ENCODE results near the gene RHEX.
"Not testable (repeated sequence)": the region's sequence is repeated elsewhere in the genome, so short reads cannot be mapped to it uniquely, and the experiment has no call there.

RHEX gene

DNA sequence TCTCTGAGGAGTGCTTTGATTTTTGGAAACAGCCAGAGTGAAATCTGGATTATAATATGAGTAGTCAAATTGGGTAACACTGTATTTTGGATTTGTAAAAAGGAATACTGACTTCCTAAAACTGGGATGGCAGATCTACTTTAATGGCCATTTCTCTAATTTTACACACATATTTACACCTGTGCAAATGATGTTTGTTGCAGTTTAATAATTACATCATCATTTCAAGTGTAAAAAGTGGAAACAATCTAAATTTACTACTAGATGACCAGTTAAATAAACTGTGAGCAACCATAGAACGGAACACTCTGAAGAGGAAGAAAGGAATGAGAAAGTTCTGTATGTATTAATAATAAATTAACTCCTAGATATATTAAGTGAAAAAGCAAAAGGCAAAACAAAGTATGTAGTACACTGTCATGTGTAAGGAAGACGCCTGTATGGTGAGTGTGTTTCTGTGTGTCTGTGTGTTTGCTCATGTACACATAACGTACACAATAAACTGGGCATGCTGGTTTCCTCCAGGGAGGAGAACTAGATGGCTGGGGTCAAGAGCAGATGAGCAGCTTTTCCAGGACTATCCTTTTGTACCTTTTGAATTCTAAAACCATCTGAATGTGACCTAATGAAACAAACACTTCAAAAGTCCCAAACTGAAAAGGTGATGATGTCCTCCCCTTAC lies 2.9 kb upstream of the RHEX start:
- DNase-seq (ENCODE audit: low read depth) = no peak
- TF ChIP-seq, protein P1, sequence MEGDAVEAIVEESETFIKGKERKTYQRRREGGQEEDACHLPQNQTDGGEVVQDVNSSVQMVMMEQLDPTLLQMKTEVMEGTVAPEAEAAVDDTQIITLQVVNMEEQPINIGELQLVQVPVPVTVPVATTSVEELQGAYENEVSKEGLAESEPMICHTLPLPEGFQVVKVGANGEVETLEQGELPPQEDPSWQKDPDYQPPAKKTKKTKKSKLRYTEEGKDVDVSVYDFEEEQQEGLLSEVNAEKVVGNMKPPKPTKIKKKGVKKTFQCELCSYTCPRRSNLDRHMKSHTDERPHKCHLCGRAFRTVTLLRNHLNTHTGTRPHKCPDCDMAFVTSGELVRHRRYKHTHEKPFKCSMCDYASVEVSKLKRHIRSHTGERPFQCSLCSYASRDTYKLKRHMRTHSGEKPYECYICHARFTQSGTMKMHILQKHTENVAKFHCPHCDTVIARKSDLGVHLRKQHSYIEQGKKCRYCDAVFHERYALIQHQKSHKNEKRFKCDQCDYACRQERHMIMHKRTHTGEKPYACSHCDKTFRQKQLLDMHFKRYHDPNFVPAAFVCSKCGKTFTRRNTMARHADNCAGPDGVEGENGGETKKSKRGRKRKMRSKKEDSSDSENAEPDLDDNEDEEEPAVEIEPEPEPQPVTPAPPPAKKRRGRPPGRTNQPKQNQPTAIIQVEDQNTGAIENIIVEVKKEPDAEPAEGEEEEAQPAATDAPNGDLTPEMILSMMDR (IDR thresholded peaks at IDR 0.05; ENCODE audit: low read length, missing control alignments) = no peak
- no peak overlapping the region for H3K4me3 ChIP-seq (replicated peaks; ENCODE audit: low read depth, low read length)

DNA sequence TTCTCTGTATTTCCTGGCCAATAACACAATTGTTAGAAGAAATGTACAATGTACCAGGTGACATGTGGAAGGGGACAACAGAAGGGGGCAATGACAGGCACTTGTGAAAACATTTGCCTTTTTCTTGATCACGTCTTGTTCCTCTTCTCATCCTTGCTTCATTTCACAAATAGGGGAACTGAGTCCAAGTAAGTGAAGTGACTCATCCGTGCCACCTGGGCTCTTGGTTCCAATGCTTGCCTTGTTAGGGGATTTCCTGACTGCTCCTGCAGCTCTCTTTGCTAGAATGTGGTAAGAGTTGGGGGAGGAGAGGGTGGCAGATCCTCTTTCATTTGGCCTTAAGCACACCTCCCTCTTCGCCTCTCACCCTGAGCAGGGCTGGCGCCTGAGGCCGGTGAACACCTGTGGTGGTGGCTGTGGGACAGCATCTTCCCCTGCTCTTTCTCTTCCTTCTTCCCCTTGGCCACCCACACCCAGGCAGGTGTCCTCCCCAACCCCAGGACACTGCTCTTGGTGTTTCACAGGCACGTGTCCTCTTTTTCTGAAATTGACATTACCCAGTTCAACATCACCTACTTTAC lies 2.2 kb upstream of the RHEX start:
- H3K4me3 ChIP-seq (replicated peaks; ENCODE audit: low read depth, low read length) = no peak overlapping the region
- TF ChIP-seq, protein P1 (IDR thresholded peaks at IDR 0.05; ENCODE audit: low read length, missing control alignments) = no peak
- DNase-seq (ENCODE audit: low read depth) = no peak

- not testable (repeated sequence) for H3K4me3 ChIP-seq (replicated peaks; ENCODE audit: low read depth, low read length); DNase-seq (ENCODE audit: low read depth)
Measured at GRCh38 chr1:206052231-206052865, 625 bp upstream of the RHEX start.

- H3K4me3 ChIP-seq (replicated peaks; ENCODE audit: low read depth, low read length) = not testable (repeated sequence)
Measured at GRCh38 chr1:206053616-206054015, 643 bp downstream of the RHEX start.

DNA sequence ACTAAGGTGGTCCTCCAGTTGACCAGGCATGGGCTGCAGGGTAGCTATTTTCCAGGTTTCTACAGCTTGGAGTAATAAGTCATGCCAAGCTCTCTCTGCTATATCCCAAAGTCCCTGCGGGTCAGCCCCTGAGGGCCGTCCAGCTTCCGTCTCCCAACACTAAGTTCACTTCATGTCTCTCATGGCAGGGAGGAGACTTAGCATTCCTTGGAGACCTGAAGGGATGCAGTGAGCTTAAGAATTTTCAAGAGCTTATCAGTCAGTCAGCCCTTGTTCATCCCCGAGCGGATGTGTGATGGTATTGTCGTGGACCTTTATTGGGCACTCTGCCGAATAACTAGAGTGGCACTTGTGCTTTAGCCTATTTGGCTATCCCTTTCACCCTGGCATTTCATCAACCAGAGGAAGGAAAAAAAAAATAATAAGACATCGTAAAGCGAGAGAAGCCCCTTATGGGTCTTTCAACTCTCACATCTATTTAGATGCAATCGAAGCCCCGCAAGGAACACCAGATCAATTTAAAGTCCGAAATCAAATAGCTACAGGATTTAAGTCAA lies 2.2 kb downstream of the RHEX start:
- not testable (repeated sequence) for H3K4me3 ChIP-seq (replicated peaks; ENCODE audit: low read depth, low read length); DNase-seq (ENCODE audit: low read depth)

More at GRCh38 chr1:206053616-206054015, 643 bp downstream of the RHEX start:
- DNase-seq (ENCODE audit: low read depth) = not testable (repeated sequence)

DNA sequence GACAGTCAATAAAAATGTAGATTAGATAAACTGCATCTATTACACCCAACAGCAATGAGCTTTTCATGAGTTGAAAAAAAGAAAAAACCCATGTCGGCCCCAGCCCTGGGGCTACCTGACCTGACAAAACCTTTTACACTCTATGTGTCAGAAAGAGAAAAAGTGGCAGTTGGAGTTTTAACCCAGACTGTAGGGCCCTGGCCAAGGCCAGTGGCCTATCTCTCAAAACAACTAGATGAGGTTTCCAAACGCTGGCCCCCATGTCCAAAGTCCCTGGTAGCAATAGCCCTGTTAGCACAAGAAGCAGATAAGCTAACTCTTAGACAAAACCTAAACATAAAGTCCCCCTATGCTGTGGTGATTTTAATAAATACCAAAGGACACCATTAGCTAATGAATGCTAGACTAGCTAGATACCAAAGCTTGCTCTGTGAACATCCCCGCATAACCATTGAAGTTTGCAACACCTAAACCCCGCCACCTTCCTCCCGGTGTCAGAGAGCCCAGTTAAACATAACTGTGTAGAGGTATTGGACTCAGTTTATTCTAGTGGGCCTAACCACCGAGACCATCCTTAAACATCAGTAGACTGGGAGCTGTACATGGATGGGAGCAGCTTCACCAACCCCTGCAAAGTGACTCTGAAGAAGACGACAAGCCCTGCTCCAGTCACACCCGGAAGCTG lies 2.8 kb downstream of the RHEX start:
- not testable (repeated sequence) for DNase-seq (ENCODE audit: low read depth); H3K4me3 ChIP-seq (replicated peaks; ENCODE audit: low read depth, low read length)

DNA sequence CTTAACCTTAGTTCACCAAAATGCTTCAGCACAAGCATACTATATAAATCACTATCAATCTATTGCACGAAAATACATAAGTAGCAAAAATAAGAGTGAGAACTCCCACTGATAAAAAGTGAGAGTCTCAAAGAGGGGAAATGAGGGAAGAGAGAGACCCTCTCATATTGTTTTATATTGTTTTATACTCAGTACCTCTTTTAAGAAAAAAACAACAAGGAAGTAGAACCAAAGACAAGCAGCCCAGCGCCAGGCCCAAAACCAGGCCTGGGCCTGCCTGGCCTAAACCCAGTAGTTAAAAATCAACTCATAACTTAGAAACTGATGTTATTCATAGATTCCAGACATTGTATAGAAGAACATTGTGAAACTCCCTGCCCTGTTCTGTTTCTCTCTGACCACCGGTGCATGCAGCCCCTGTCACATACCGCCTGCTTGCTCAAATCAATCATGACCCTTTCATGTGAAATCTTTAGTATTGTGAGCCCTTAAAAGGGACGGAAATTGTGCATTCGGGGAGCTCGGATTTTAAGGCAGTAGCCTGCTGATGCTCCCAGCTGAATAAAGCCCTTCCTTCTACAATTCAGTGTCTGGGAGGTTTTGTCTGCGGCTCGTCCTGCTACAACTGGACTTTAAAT lies 5.4 kb downstream of the RHEX start:
- not testable (repeated sequence) for H3K4me3 ChIP-seq (replicated peaks; ENCODE audit: low read depth, low read length); DNase-seq (ENCODE audit: low read depth)

GRCh38 chr1:206058927-206059292 lies 5.9 kb downstream of the RHEX start:
- no peak for DNase-seq (ENCODE audit: low read depth)
- TF ChIP-seq, protein P1 (IDR thresholded peaks at IDR 0.05; ENCODE audit: low read length, missing control alignments) = no peak
- H3K4me3 ChIP-seq (replicated peaks; ENCODE audit: low read depth, low read length) = no peak overlapping the region

GRCh38 chr1:206059355-206059915 lies 6.5 kb downstream of the RHEX start:
- no peak for DNase-seq (ENCODE audit: low read depth)
- H3K4me3 ChIP-seq (replicated peaks; ENCODE audit: low read depth, low read length) = no peak overlapping the region
- TF ChIP-seq, protein P1 (IDR thresholded peaks at IDR 0.05; ENCODE audit: low read length, missing control alignments) = no peak
